K562 (cell line): ENCODE data around the gene LBR. TPM values are rescaled to one million over a fixed set of nuclear protein-coding genes. Genes with fewer than 3 reads are reported as not detected.

Experiments used
- CREM ChIP-seq: IDR thresholded peaks from 2 replicates; pipeline ENCODE4 v1.6.1; 2014; ENCODE audit warnings: antibody characterized with exemption, low read depth
- HNRNPH1 ChIP-seq: fragments of 200-400 bp; formaldehyde crosslinking; optimal IDR thresholded peaks from 2 replicates; pipeline ENCODE3; 2017; ENCODE audit warnings: low read depth, mild to moderate bottlenecking, low read length, moderate library complexity
- KLF13 ChIP-seq: fragments of 450-650 bp; IDR thresholded peaks from 2 replicates; pipeline ENCODE4 v1.6.1; 2016; ENCODE audit warnings: missing genetic modification characterization, low read depth, mild to moderate bottlenecking, missing compliant biosample characterization, moderate library complexity, borderline replicate concordance
- MGA ChIP-seq: fragments of 450-650 bp; IDR thresholded peaks from 2 replicates; pipeline ENCODE4 v1.6.1; 2016; ENCODE audit warnings: mild to moderate bottlenecking, moderate library complexity
- PCBP1 ChIP-seq: fragments of 200-400 bp; formaldehyde crosslinking; IDR thresholded peaks from 2 replicates; pipeline ENCODE4 v1.6.1; 2018; ENCODE audit warnings: mild to moderate bottlenecking, low read depth, low read length; ENCODE audit not compliant: poor library complexity, severe bottlenecking
- SOX6 ChIP-seq: fragments of 450-650 bp; IDR thresholded peaks from 2 replicates; pipeline ENCODE4 v1.6.1; 2014; ENCODE audit warnings: mild to moderate bottlenecking
- THAP7 ChIP-seq: fragments of 250-450 bp; sonication (Bioruptor Pico); IDR thresholded peaks from 2 replicates; pipeline ENCODE4 v1.5.0; 2021
- WHSC1 ChIP-seq: IDR thresholded peaks from one replicate; pipeline ENCODE4 v1.6.1; 2012; ENCODE audit warnings: low read length, control low read depth, inconsistent platforms
- ZBTB9 ChIP-seq: fragments of 450-650 bp; formaldehyde crosslinking; IDR thresholded peaks from 2 replicates; pipeline ENCODE4 v1.4.0; 2020; ENCODE audit warnings: mild to moderate bottlenecking, moderate library complexity
- ZNF175 ChIP-seq: fragments of 200-800 bp; sonication (Bioruptor generic); IDR thresholded peaks from 2 replicates; pipeline ENCODE4 v1.6.1; 2016; ENCODE audit warnings: low read depth, mild to moderate bottlenecking, missing genetic modification characterization, missing compliant biosample characterization
- polyA plus RNA-seq, 8 experiments: library from polyadenylated mRNA; depleted of rRNA in 4 of 8; stranded (reverse) in 5 of 8; unstranded in 3 of 8; fragments of >200 nt; fragmentation: Nextera tagmentation in 2 of 8; fragmentation: Illumina TruSeq in 1 of 8; extraction: Ambion mirVana in 2 of 8; extraction: Trizol in 1 of 8; gene quantifications; 2 replicates each; pipeline versions ENCODE4 v1.2.1 to v1.2.3, GENCODE V29; 2011 to 2014; ENCODE audit warnings: inconsistent platforms in 1 of 8, missing spikeins in 1 of 8
- total RNA-seq, 7 experiments: library from RNA; depleted of rRNA in 6 of 7; stranded (reverse); fragments of >200 nt in 6 of 7; fragmentation: Illumina TruSeq in 2 of 7; extraction: Trizol in 2 of 7; gene quantifications; 2 replicates each; pipeline versions ENCODE4 v1.2.1 to v1.2.3, GENCODE V29; 2011 to 2021; ENCODE audit warnings: low replicate concordance in 1 of 7
- TF ChIP-seq, protein P1 (sequence below): fragments of 450-650 bp; IDR thresholded peaks from 2 replicates; pipeline ENCODE4 v1.6.1; 2016; ENCODE audit warnings: antibody characterized with exemption

The LBR gene
- total and polyA plus RNA-seq, 9 of the 15 experiments (the other 6 are each of a cell fraction or from before 2014, with no cell fraction given): 102 to 229 (median 197) TPM

DNA sequence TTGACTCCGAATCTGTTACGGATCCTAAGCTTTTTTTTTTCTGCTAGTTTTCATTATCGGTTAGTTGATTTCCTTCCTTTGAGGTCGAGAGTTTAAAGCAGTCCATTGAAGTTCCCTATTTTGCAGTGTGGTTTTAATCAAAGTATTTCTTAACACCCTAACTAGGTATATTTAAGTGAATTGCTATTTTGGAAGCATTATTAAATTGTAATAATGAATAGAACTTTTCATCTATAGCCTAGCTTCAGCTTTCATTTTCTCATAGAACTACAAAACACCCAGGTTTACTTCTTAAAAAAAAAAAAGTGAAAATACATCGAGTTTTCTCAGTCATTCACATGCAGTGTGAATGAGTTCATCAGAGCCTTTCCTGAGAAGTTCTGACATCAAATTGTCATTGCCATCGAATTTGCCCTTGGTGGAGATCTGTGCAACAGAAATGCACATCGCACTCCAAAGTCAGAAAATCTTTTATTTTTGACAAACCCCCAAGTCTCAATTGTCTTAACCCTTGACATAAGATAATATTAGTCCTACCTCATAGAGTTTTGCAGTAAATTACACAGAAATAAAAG, 1.1 kb upstream of the LBR start (continued):
- no peak for TF ChIP-seq ZBTB9 (CRISPR knock-in tag)
- TF ChIP-seq SOX6: peak; percentile 48; the same call in 1 of the 2 replicates
- no peak for TF ChIP-seq WHSC1
- TF ChIP-seq CREM: no peak
- 0 out of 2 replicates have a peak, but pooled peaks have one; percentile 50 for TF ChIP-seq ZNF175 (CRISPR knock-in tag)
- no peak for TF ChIP-seq MGA
- TF ChIP-seq PCBP1: no peak
- TF ChIP-seq HNRNPH1: no peak
- TF ChIP-seq KLF13 (tag): no peak
- no peak for TF ChIP-seq THAP7
- TF ChIP-seq, protein P1, sequence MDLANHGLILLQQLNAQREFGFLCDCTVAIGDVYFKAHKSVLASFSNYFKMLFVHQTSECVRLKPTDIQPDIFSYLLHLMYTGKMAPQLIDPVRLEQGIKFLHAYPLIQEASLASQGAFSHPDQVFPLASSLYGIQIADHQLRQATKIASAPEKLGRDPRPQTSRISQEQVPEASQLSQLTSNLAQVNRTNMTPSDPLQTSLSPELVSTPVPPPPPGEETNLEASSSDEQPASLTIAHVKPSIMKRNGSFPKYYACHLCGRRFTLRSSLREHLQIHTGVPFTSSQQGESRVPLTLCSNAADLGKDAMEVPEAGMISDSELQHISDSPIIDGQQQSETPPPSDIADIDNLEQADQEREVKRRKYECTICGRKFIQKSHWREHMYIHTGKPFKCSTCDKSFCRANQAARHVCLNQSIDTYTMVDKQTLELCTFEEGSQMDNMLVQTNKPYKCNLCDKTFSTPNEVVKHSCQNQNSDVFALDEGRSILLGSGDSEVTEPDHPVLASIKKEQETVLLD: no peak
